Cardiac fibroblast (primary cell): ENCODE measurements around the gene TIMP1.

Source experiments
- DNase-seq, 2 donors: peaks; one replicate each; pipeline versions ENCODE4 v3.0.0 to v3.0.0-alpha.2; 2010; ENCODE audit warnings: low read depth in 2 of 2
- H3K4me3 ChIP-seq, 2 donors: replicated peaks in 1 of 2; 1 replicate in 1 of 2; 2 replicates in 1 of 2; pipeline ENCODE4 v1.5.1; 2011; ENCODE audit warnings: low read depth in 2 of 2, low read length in 2 of 2, mild to moderate bottlenecking in 2 of 2, moderate library complexity in 1 of 2
- TF ChIP-seq, protein P1 (sequence below): IDR thresholded peaks from one replicate; pipeline ENCODE4 v1.5.1; 2011; ENCODE audit warnings: low read depth, mild to moderate bottlenecking, low read length, inconsistent platforms

Gene TIMP1

DNA sequence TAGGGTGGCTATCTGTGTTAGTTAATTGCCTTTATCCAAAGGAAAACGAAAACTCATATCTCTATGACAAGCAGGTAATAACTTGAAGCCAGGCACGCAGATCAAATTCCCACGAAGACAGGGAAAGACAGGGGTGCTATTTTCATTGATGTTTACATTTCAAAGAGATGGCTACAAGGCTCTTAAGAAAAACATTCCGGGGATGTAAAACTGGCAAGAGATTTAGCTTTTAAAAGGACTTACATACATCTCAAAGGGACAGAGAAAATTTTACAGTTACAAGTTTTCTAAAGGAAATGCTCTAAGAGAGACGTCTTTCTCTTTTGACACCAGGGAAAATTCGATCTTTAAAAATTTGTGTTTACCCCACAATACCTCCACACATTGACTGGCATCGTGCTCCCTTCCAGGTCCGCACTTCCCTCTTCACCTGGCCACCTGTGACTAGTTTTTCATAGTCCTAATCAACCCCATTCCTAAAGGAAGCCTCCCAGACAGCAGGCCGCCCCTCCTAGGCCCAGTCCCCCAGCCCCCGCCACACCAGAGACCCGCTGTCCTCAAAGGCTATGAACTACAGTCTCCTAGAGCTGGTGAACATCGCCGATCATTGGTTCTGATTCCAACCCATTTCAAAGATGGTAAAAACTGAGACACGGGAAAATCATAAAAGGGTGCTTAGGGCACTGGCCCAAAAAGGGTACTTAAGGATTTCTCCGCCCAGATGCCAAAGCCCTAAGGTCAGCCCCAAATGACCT, 21.9 kb upstream of the TIMP1 start:
- DNase-seq, result no peak
- H3K4me3 ChIP-seq, result peak overlapping the region; percentile 49 to 63
- TF ChIP-seq, protein P1, sequence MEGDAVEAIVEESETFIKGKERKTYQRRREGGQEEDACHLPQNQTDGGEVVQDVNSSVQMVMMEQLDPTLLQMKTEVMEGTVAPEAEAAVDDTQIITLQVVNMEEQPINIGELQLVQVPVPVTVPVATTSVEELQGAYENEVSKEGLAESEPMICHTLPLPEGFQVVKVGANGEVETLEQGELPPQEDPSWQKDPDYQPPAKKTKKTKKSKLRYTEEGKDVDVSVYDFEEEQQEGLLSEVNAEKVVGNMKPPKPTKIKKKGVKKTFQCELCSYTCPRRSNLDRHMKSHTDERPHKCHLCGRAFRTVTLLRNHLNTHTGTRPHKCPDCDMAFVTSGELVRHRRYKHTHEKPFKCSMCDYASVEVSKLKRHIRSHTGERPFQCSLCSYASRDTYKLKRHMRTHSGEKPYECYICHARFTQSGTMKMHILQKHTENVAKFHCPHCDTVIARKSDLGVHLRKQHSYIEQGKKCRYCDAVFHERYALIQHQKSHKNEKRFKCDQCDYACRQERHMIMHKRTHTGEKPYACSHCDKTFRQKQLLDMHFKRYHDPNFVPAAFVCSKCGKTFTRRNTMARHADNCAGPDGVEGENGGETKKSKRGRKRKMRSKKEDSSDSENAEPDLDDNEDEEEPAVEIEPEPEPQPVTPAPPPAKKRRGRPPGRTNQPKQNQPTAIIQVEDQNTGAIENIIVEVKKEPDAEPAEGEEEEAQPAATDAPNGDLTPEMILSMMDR, result no peak

DNA sequence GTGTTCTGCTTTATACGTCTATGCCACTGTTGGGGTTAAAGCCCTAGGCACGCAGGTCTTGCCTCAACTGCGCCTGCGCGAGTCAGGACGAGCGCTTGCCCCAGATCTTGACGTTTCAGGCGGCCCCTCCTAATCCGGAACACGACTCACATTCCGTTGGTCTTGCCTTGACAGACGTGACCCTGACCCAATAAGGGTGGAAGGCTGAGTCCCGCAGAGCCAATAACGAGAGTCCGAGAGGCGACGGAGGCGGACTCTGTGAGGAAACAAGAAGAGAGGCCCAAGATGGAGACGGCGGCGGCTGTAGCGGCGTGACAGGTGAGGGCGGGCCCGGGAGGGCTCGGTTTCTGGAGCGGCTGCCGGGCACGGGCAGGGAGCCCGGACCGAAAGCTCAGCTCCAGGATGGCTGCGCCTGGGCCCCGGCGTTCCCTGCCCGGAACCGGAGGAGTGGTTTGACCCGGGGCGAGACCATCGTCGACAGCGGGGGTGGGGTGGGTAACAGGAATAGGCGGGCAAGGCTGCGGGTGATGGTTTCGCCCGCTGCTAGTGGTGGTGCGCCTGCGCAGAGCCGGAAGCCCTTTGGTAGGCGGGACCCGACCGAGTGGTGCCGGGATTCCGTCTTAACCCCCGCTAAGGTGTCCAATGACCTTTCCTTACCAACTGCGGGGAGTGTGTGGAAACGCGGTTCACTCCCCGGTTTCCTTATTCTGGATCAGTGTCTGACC, 21.1 kb upstream of the TIMP1 start, which contains the start of gene ARAF:
ARAF (plus strand) TSS at position 272 of the 725 bp plus-strand sequence. CDS start 1,763 bp downstream, outside the sequence.
- DNase-seq, result peak; percentile 99 to 100
- peak within 1 kb of the TSS; percentile 63 to 71 for H3K4me3 ChIP-seq
- TF ChIP-seq, protein P1, result no peak

DNA sequence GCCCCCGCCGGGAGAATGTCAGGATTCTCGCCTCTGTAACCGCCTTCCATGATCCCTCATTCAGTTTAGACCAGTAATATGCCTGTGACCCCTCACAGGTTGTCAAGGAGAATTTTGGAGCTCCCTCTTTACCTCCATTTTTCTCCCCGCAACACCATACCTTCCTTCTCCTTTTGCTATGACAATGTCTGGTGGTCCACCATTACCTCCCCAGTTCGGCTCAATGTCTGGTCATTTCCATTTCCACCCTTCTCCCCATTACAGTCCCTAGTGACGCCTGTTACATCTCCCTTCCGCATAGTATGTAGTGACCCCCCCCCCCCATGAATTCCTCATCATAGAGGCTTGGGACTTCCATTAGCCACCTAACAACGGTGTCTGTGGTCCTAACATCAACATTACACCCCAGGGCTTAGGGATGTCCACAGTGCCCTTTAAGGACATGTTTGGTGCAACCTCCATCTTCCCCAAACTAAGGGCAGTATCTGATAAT, 20.5 kb upstream of the TIMP1 start:
- DNase-seq, result no peak
- H3K4me3 ChIP-seq, result peak overlapping the region; percentile 63 to 71
- TF ChIP-seq, protein P1, result no peak

DNA sequence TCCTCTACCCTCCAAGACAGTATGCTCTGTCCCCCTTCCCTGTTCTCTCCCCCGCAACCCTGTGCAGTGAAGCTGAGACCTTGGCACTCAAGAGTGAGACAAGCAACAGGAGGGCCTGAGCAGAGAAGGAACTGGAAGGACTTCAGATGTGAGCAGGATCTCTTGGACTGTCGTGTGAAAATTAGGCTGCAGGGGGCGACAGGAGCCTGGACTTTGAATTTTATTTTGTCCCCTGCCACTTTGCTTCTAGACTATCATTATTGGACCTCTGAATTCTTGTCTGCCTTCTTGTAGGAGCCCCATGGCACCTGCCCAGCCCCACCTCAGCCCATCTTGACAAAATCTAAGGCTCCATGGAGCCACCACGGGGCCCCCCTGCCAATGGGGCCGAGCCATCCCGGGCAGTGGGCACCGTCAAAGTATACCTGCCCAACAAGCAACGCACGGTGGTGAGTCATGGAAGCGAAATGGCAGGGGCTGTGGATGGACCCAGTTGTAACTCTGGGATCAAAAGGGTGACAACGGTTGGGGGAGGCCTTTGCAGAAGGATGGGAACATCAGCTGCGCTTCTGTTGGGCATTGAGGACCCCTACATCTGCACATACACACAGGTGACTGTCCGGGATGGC, 19.5 kb upstream of the TIMP1 start:
- no peak overlapping the region for H3K4me3 ChIP-seq
- TF ChIP-seq, protein P1, result peak; percentile 30
- DNase-seq, result peak; percentile 50 to 60

DNA sequence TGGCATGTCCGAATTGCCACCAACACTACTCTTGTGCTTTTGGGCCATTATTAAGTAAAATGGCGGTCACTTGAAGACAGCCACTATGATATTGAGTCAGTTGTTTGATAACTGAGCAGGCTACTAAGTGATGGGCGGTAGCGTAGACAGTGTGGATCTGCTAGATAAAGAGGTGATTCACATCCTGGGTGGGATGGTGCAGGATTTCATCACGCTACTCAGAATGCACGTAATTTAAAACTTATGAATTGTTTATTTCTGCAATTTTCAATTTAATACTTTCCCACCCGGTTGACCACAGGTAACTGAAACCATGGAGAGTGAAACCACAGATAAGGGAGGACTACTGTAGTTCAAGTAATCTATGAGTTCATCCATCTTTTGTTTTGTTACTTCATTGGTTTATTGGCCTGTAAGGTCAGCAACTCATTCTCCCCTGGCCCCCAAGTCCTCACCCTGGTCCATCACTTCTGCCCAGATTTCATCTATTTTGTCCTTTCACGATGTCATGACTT, 18.4 kb upstream of the TIMP1 start:
- H3K4me3 ChIP-seq, result no peak overlapping the region
- TF ChIP-seq, protein P1, result no peak
- peak in 1 of 2 donors; percentile 66 for DNase-seq

DNA sequence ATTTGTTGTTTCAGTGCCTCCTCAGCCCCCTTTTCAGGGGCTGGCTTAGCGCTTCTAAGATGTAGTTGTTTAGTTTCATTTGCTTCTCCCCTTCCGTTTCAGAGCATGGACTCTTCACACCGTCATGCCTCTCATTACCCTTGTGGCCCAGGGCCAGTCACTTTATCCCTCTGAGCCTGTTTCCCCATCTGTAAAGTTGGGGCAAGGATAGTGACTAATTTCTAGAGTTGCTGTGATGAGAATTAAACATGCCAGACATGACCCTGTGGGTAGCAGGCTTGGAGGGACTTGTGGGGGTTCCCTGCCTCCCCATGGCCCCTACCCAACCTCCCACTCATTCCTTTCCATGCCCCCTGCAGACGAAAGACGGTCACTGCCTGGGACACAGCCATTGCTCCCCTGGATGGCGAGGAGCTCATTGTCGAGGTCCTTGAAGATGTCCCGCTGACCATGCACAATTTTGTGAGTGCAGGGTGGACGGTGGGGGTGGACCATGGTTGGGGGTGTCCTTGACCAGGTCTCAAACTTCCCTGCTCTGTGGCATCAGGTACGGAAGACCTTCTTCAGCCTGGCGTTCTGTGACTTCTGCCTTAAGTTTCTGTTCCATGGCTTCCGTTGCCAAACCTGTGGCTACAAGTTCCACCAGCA, 17.7 kb upstream of the TIMP1 start:
- DNase-seq, result no peak

More for the DNA sequence above, 17.7 kb upstream of the TIMP1 start:
- no peak overlapping the region for H3K4me3 ChIP-seq
- TF ChIP-seq, protein P1, result no peak
